Smooth muscle cell (in vitro differentiated cells): ENCODE results near the gene SLC24A5. TPM values are rescaled to one million over a fixed set of nuclear protein-coding genes. Genes with fewer than 3 reads are reported as not detected.

ENCODE experiments used
- DNase-seq: peaks from one replicate; lab custom pipeline; 2025; ENCODE audit not compliant: unreplicated experiment; lab: John Stamatoyannopoulos, UW
- H2AFZ ChIP-seq: fragments of 200-600 bp; sonication (generic); 2 replicates; pipeline ENCODE4 v1.6.0; 2016; ENCODE audit warnings: antibody characterized with exemption, low read depth, mild to moderate bottlenecking
- H3F3A ChIP-seq: fragments of 200-600 bp; sonication (generic); 2 replicates; pipeline ENCODE4 v1.6.0; 2017; ENCODE audit warnings: antibody characterized with exemption, low read depth
- H3K27ac ChIP-seq: fragments of 200-600 bp; sonication (generic); 2 replicates; pipeline ENCODE4 v1.5.1; 2016; ENCODE audit warnings: low read depth, mild to moderate bottlenecking
- H3K27me3 ChIP-seq: fragments of 200-600 bp; sonication (generic); 2 replicates; pipeline ENCODE4 v1.6.1; 2016; ENCODE audit warnings: low read depth, mild to moderate bottlenecking
- H3K36me3 ChIP-seq: fragments of 200-600 bp; sonication (generic); 2 replicates; pipeline ENCODE4 v1.5.1; 2016; ENCODE audit warnings: low read depth
- H3K4me1 ChIP-seq: fragments of 200-600 bp; sonication (generic); 2 replicates; pipeline ENCODE4 v1.5.1; 2016; ENCODE audit warnings: low read depth
- H3K4me2 ChIP-seq: fragments of 200-600 bp; sonication (generic); 2 replicates; pipeline ENCODE4 v1.6.0; 2016; ENCODE audit warnings: mild to moderate bottlenecking
- H3K4me3 ChIP-seq: fragments of 200-600 bp; sonication (generic); 2 replicates; pipeline ENCODE4 v1.5.1; 2016; ENCODE audit warnings: mild to moderate bottlenecking
- H3K79me2 ChIP-seq: fragments of 200-600 bp; sonication (generic); 2 replicates; pipeline ENCODE4 v1.6.0; 2016; ENCODE audit warnings: low read depth, mild to moderate bottlenecking
- H3K9ac ChIP-seq: fragments of 200-600 bp; sonication (generic); 2 replicates; pipeline ENCODE4 v1.6.0; 2016; ENCODE audit warnings: low read depth
- H3K9me3 ChIP-seq: fragments of 200-600 bp; sonication (generic); replicated peaks from 2 replicates; pipeline ENCODE4 v1.5.1; 2016; ENCODE audit warnings: low read depth
- H4K20me1 ChIP-seq: fragments of 200-600 bp; sonication (generic); 2 replicates; pipeline ENCODE4 v1.6.0; 2016; ENCODE audit warnings: low read depth
- CTCF ChIP-seq: fragments of 200-600 bp; sonication (generic); IDR thresholded peaks from 2 replicates; pipeline ENCODE4 v1.5.1; 2017; ENCODE audit warnings: borderline replicate concordance, mild to moderate bottlenecking, antibody characterized with exemption; ENCODE audit not compliant: insufficient read depth, poor library complexity, severe bottlenecking
- WGBS: methylation state at CpG from one replicate; pipeline ENCODE4 v1.1.7; 2016; ENCODE audit warnings: low lambda C conversion rate; 5-methylcytosine and 5-hydroxymethylcytosine counted together
- polyA plus RNA-seq: library from polyadenylated mRNA; unstranded; fragments of >200 nt; fragmentation: Nextera tagmentation; extraction: Ambion mirVana; gene quantifications from 2 replicates; pipeline ENCODE4 v1.2.1, GENCODE V29; 2016
- total RNA-seq: library from RNA; depleted of rRNA; stranded (reverse); fragments of >200 nt; gene quantifications from 2 replicates; pipeline ENCODE4 v1.2.3, GENCODE V29; 2014

The SLC24A5 gene
- total and polyA plus RNA-seq, 2 experiments from 2014 or later = not detected

- WGBS = 34% methylated on average over 2 of the region's 2 CpGs
- peaks cover 13% of the 10 kb centered on the region for H3K79me2 ChIP-seq
Observed at GRCh38 chr15:48176957-48177356, 56.2 kb downstream of the SLC24A5 start.

GRCh38 chr15:48177383-48177765, 56.6 kb downstream of the SLC24A5 start:
- DNase-seq = no peak
- Histone ChIP-seq H3K9ac (peak overlapping the region; percentile 61), H2AFZ (peak overlapping the region; percentile 93), H3K9me3 (peaks cover 9% of the 10 kb centered on the region), H3K79me2 (peaks cover 10% of the 10 kb centered on the region), H3K36me3 (no peaks in the 10 kb centered on the region), H3K27me3 (peaks cover 24% of the 10 kb centered on the region), H3K4me1 (peaks cover 22% of the 10 kb centered on the region), H3F3A (no peaks in the 10 kb centered on the region), H3K27ac (no peak overlapping the region), H4K20me1 (no peaks in the 10 kb centered on the region), H3K4me2 (peak overlapping the region; percentile 84), H3K4me3 (peak overlapping the region; percentile 83)
- no peak for TF ChIP-seq CTCF
- 9% methylated on average over 10 of the region's 10 CpGs for WGBS

More at GRCh38 chr15:48176957-48177356, 56.2 kb downstream of the SLC24A5 start:
- Histone ChIP-seq H3K27me3 (peaks cover 22% of the 10 kb centered on the region), H3F3A (no peaks in the 10 kb centered on the region), H3K9ac (no peak overlapping the region), H3K4me1 (peaks cover 22% of the 10 kb centered on the region), H3K36me3 (no peaks in the 10 kb centered on the region), H3K9me3 (peaks cover 9% of the 10 kb centered on the region), H4K20me1 (no peaks in the 10 kb centered on the region), H3K27ac (no peak overlapping the region), H3K4me3 (peak overlapping the region; percentile 83), H2AFZ (peak overlapping the region; percentile 93), H3K4me2 (no peak overlapping the region)
- no peak for TF ChIP-seq CTCF
- DNase-seq = no peak

GRCh38 chr15:48177766-48178647, 57.2 kb downstream of the SLC24A5 start, which contains the start of gene MYEF2:
TSS of gene MYEF2 (minus strand) at chr15:48178295. CDS start at chr15:48178237, 58 bp downstream.
- DNase-seq = no peak
- peak within 1 kb of the TSS; percentile 83 for H3K4me3 ChIP-seq
- peaks cover 24% of the 10 kb centered on the region for H3K27me3 ChIP-seq
- H3K27ac ChIP-seq = no peak within 1 kb of the TSS
- peak within 1 kb of the TSS; percentile 84 for H3K4me2 ChIP-seq
- peaks cover 22% of the 10 kb centered on the region for H3K4me1 ChIP-seq
- peak within 1 kb of the TSS; percentile 61 for H3K9ac ChIP-seq
- no peaks in the 10 kb centered on the region for H4K20me1 ChIP-seq
- H3K36me3 ChIP-seq = no peaks in the 10 kb centered on the region
- H2AFZ ChIP-seq = peak within 1 kb of the TSS; percentile 93
- H3K79me2 ChIP-seq = peaks cover 4% of the 10 kb centered on the region
- 1% methylated on average over 58 of the region's 71 CpGs for WGBS
- no peaks in the 10 kb centered on the region for H3F3A ChIP-seq
- peak; percentile 4 for TF ChIP-seq CTCF
- H3K9me3 ChIP-seq = peaks cover 5% of the 10 kb centered on the region
